ENCODE results near the gene TGFBR2.

Gene TGFBR2

GRCh38 chr3:30634761-30635735 is 28.6 kb downstream of the TGFBR2 start:
- DNase-seq (ENCODE audit: low read depth in 2 of 3, low spot score in 1 of 3): no peak

- no peak for DNase-seq (ENCODE audit: low read depth in 2 of 3, low spot score in 1 of 3)
These were observed 31.2 kb downstream of the TGFBR2 start for GRCh38 chr3:30637310-30638219.

- no peak for DNase-seq (ENCODE audit: low read depth in 2 of 3, low spot score in 1 of 3)
These were observed 32.4 kb downstream of the TGFBR2 start for GRCh38 chr3:30638685-30639412.

GRCh38 chr3:30639937-30640336 is 33.5 kb downstream of the TGFBR2 start:
- DNase-seq (ENCODE audit: low read depth in 2 of 3, low spot score in 1 of 3): no peak

GRCh38 chr3:30640851-30641250 is 34.5 kb downstream of the TGFBR2 start:
- DNase-seq (ENCODE audit: low read depth in 2 of 3, low spot score in 1 of 3): no peak

GRCh38 chr3:30641416-30642251 is 35.2 kb downstream of the TGFBR2 start:
- no peak for DNase-seq (ENCODE audit: low read depth in 2 of 3, low spot score in 1 of 3)

- no peak for DNase-seq (ENCODE audit: low read depth in 2 of 3, low spot score in 1 of 3)
These were observed 36.5 kb downstream of the TGFBR2 start for GRCh38 chr3:30642849-30643361.

GRCh38 chr3:30643763-30644462 is 37.5 kb downstream of the TGFBR2 start:
- DNase-seq (ENCODE audit: low read depth in 2 of 3, low spot score in 1 of 3): peak in 1 of 3 donors; percentile 48

GRCh38 chr3:30644615-30645014 is 38.2 kb downstream of the TGFBR2 start:
- DNase-seq (ENCODE audit: low read depth in 2 of 3, low spot score in 1 of 3): peak in 1 of 3 donors; percentile 47

GRCh38 chr3:30645077-30645476 is 38.7 kb downstream of the TGFBR2 start:
- DNase-seq (ENCODE audit: low read depth in 2 of 3, low spot score in 1 of 3): no peak

GRCh38 chr3:30646181-30646876 is 39.9 kb downstream of the TGFBR2 start:
- DNase-seq (ENCODE audit: low read depth in 2 of 3, low spot score in 1 of 3): no peak

GRCh38 chr3:30646961-30647752 is 40.8 kb downstream of the TGFBR2 start:
- no peak for DNase-seq (ENCODE audit: low read depth in 2 of 3, low spot score in 1 of 3)

GRCh38 chr3:30648670-30649357 is 42.4 kb downstream of the TGFBR2 start:
- DNase-seq (ENCODE audit: low read depth in 2 of 3, low spot score in 1 of 3): no peak

- no peak for DNase-seq (ENCODE audit: low read depth in 2 of 3, low spot score in 1 of 3)
These were observed 43.3 kb downstream of the TGFBR2 start for GRCh38 chr3:30649572-30650318.

GRCh38 chr3:30650348-30650995 is 44.1 kb downstream of the TGFBR2 start:
- no peak for DNase-seq (ENCODE audit: low read depth in 2 of 3, low spot score in 1 of 3)

GRCh38 chr3:30654269-30654668 is 47.9 kb downstream of the TGFBR2 start:
- DNase-seq (ENCODE audit: low read depth in 2 of 3, low spot score in 1 of 3): no peak
